DOHH2 (cell line): ENCODE results near the gene RIPK4.

ENCODE experiments used
- CTCF ChIP-seq: fragments of 200-600 bp; sonication (generic); IDR thresholded peaks from one replicate; pipeline ENCODE4 v1.5.1; 2014; ENCODE audit warnings: antibody characterized with exemption, mild to moderate bottlenecking, low read depth, low read length; ENCODE audit not compliant: poor library complexity, severe bottlenecking
- EZH2phosphoT487 ChIP-seq: fragments of 200-600 bp; sonication (generic); IDR thresholded peaks from 2 replicates; pipeline ENCODE4 v1.6.1; 2017; ENCODE audit warnings: borderline replicate concordance, mild to moderate bottlenecking, antibody characterized with exemption, low read length, moderate library complexity, mixed read lengths

- TF ChIP-seq EZH2phosphoT487 (no peak), CTCF (no peak)
Observed at GRCh38 chr21:41784456-41785102, 17.7 kb upstream of the RIPK4 start.
